ENCODE measurements around the gene FAM210A. TPM values are rescaled to one million over a fixed set of nuclear protein-coding genes. Genes with fewer than 3 reads are reported as not detected.

The FAM210A gene
- total and polyA plus RNA-seq, 4 donors, result 16.9 to 32.6 (median 20.1) TPM

DNA sequence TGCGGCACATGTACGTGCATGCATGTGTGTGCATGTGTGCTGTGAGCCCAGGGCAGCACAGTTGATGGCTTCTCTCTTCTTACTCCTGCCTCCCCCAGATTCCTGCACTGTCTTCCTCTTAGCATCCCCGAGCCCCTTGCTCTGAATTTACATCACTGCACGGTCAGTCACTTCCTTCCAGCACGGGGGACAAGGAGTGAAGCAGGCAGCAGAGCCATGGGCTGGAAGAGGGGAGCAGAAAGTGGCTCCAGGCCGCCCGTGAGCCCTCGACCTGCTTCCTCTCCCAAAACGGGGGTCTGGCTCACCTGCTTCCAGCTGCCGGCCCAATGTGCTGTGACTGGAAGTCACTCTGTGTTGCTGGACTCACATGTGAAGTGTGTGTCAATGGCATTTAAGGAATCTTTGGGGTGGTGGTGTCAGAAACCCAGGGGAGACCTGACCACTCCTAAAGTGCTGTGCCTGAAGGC lies 106.1 kb downstream of the FAM210A start:
- no peak overlapping the region for H3K4me3 ChIP-seq (ENCODE audit: low read depth, low read length)
- 88% methylated on average over 10 of the region's 10 CpGs for WGBS (ENCODE audit: insufficient coverage)
- peaks cover 27% of the 10 kb centered on the region for H3K4me1 ChIP-seq (ENCODE audit: control insufficient read depth, insufficient read depth, low read length)

GRCh38 chr18:13619505-13620205 lies 106.7 kb downstream of the FAM210A start:
- peaks cover 27% of the 10 kb centered on the region for H3K4me1 ChIP-seq (ENCODE audit: control insufficient read depth, insufficient read depth, low read length)
- no peak overlapping the region for H3K27ac ChIP-seq (ENCODE audit: low read depth, low read length)
- peaks cover 46% of the 10 kb centered on the region for H3K36me3 ChIP-seq (ENCODE audit: control insufficient read depth, insufficient read depth, low read length)
- H3K4me3 ChIP-seq (ENCODE audit: low read depth, low read length), result no peak overlapping the region
- no peak for DNase-seq (ENCODE audit: low read depth in 4 of 6, low spot score in 6 of 6)
- H3K9me3 ChIP-seq (ENCODE audit: control insufficient read depth, insufficient read depth, low read length), result no peaks in the 10 kb centered on the region
- no peaks in the 10 kb centered on the region for H3K27me3 ChIP-seq (ENCODE audit: control insufficient read depth, insufficient read depth, low read length)
- WGBS (ENCODE audit: insufficient coverage), result 83% methylated on average over 16 of the region's 20 CpGs

More for the DNA sequence above, 106.1 kb downstream of the FAM210A start:
- DNase-seq (ENCODE audit: low read depth in 4 of 6, low spot score in 6 of 6), result no peak
- Histone ChIP-seq H3K27me3 (ENCODE audit: control insufficient read depth, insufficient read depth, low read length) (no peaks in the 10 kb centered on the region), H3K36me3 (ENCODE audit: control insufficient read depth, insufficient read depth, low read length) (peaks cover 51% of the 10 kb centered on the region), H3K27ac (ENCODE audit: low read depth, low read length) (no peak overlapping the region), H3K9me3 (ENCODE audit: control insufficient read depth, insufficient read depth, low read length) (no peaks in the 10 kb centered on the region)

DNA sequence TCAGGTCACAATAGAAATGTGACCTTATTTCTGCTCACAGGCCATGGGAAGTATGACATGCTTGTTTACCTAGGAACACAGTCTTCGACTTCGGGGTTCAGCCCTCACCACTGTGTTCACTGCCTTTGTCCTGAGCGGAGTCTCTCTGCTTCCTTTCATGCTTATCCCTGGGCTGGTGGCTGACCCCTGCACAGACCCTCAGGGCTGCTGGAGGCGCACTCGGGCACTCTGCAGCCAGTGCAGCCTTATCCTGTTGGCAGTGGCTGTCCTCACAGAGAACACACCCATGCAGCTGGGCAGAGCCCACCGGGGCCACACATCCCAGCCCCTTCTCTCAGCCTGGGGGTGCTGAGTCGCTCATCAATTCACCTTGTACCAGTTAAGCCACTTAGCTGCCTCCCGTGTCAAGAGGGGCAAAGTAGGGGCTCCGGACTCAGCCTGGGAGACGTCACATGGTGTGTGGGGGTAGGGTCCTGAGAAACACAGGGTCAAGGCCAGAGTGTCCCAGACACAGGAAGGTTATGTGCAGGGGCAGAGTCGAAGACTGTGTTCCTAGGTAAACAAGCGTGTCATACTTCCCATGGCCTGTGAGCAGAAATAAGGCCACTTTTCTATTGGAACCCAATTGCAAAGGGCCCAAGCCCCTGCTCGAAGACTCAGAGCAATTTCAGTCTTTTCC lies 107.5 kb downstream of the FAM210A start:
- Histone ChIP-seq H3K36me3 (ENCODE audit: control insufficient read depth, insufficient read depth, low read length) (peaks cover 38% of the 10 kb centered on the region), H3K4me1 (ENCODE audit: control insufficient read depth, insufficient read depth, low read length) (peaks cover 19% of the 10 kb centered on the region), H3K27me3 (ENCODE audit: control insufficient read depth, insufficient read depth, low read length) (no peaks in the 10 kb centered on the region), H3K27ac (ENCODE audit: low read depth, low read length) (no peak overlapping the region), H3K4me3 (ENCODE audit: low read depth, low read length) (no peak overlapping the region), H3K9me3 (ENCODE audit: control insufficient read depth, insufficient read depth, low read length) (no peaks in the 10 kb centered on the region)
- DNase-seq (ENCODE audit: low read depth in 4 of 6, low spot score in 6 of 6), result no peak
- 79% methylated on average over 11 of the region's 13 CpGs for WGBS (ENCODE audit: insufficient coverage)

GRCh38 chr18:13617826-13618515 lies 108.4 kb downstream of the FAM210A start:
- no peak overlapping the region for H3K4me3 ChIP-seq (ENCODE audit: low read depth, low read length)
- H3K36me3 ChIP-seq (ENCODE audit: control insufficient read depth, insufficient read depth, low read length), result peaks cover 32% of the 10 kb centered on the region
- no peak for DNase-seq (ENCODE audit: low read depth in 4 of 6, low spot score in 6 of 6)
- no peaks in the 10 kb centered on the region for H3K27me3 ChIP-seq (ENCODE audit: control insufficient read depth, insufficient read depth, low read length)
- 100% methylated on average over 1 of the region's 9 CpGs for WGBS (ENCODE audit: insufficient coverage)
- peaks cover 13% of the 10 kb centered on the region for H3K4me1 ChIP-seq (ENCODE audit: control insufficient read depth, insufficient read depth, low read length)
- H3K27ac ChIP-seq (ENCODE audit: low read depth, low read length), result no peak overlapping the region
- no peaks in the 10 kb centered on the region for H3K9me3 ChIP-seq (ENCODE audit: control insufficient read depth, insufficient read depth, low read length)

- DNase-seq (ENCODE audit: low read depth in 4 of 6, low spot score in 6 of 6), result no peak
- H3K9me3 ChIP-seq (ENCODE audit: control insufficient read depth, insufficient read depth, low read length), result no peaks in the 10 kb centered on the region
- 96% methylated on average over 15 of the region's 15 CpGs for WGBS (ENCODE audit: insufficient coverage)
- no peak overlapping the region for H3K4me3 ChIP-seq (ENCODE audit: low read depth, low read length)
- H3K27ac ChIP-seq (ENCODE audit: low read depth, low read length), result no peak overlapping the region
- H3K27me3 ChIP-seq (ENCODE audit: control insufficient read depth, insufficient read depth, low read length), result no peaks in the 10 kb centered on the region
- H3K36me3 ChIP-seq (ENCODE audit: control insufficient read depth, insufficient read depth, low read length), result peaks cover 24% of the 10 kb centered on the region
- peaks cover 23% of the 10 kb centered on the region for H3K4me1 ChIP-seq (ENCODE audit: control insufficient read depth, insufficient read depth, low read length)
Measured at GRCh38 chr18:13616525-13617035, 109.8 kb downstream of the FAM210A start.

DNA sequence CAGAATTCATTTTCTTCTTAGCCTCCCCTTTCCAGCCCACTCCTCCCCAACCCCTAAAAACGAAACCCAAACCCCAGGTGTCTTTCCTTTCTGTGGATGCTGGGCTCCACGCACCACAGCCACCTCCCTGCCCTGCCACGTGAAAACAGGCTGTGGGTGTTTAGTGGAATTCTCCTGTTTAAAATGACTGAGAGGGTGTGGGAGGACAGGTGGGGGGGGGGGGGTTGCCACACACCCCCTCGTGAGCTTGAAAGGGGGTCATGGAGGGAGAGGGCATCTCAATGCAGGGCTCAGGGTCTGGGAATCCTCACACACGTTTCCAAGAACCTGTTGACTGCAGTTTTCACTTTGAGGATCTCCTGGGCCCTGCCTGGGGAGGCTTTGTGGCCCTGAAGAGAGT lies 110.3 kb downstream of the FAM210A start:
- H3K27me3 ChIP-seq (ENCODE audit: control insufficient read depth, insufficient read depth, low read length), result no peaks in the 10 kb centered on the region
- H3K36me3 ChIP-seq (ENCODE audit: control insufficient read depth, insufficient read depth, low read length), result peaks cover 18% of the 10 kb centered on the region
- DNase-seq (ENCODE audit: low read depth in 4 of 6, low spot score in 6 of 6), result no peak
- WGBS (ENCODE audit: insufficient coverage), result 87% methylated on average over 3 of the region's 5 CpGs
- H3K4me3 ChIP-seq (ENCODE audit: low read depth, low read length), result no peak overlapping the region
- H3K9me3 ChIP-seq (ENCODE audit: control insufficient read depth, insufficient read depth, low read length), result no peaks in the 10 kb centered on the region
- peaks cover 25% of the 10 kb centered on the region for H3K4me1 ChIP-seq (ENCODE audit: control insufficient read depth, insufficient read depth, low read length)
- no peak overlapping the region for H3K27ac ChIP-seq (ENCODE audit: low read depth, low read length)

GRCh38 chr18:13615432-13615861 lies 110.9 kb downstream of the FAM210A start:
- H3K9me3 ChIP-seq (ENCODE audit: control insufficient read depth, insufficient read depth, low read length), result no peaks in the 10 kb centered on the region
- H3K36me3 ChIP-seq (ENCODE audit: control insufficient read depth, insufficient read depth, low read length), result peaks cover 15% of the 10 kb centered on the region
- H3K4me1 ChIP-seq (ENCODE audit: control insufficient read depth, insufficient read depth, low read length), result peaks cover 31% of the 10 kb centered on the region
- DNase-seq (ENCODE audit: low read depth in 4 of 6, low spot score in 6 of 6), result no peak
- whole genome bisulfite sequencing (ENCODE audit: insufficient coverage), result 89% methylated on average over 5 of the region's 8 CpGs
- no peaks in the 10 kb centered on the region for H3K27me3 ChIP-seq (ENCODE audit: control insufficient read depth, insufficient read depth, low read length)
- no peak overlapping the region for H3K4me3 ChIP-seq (ENCODE audit: low read depth, low read length)
- H3K27ac ChIP-seq (ENCODE audit: low read depth, low read length), result no peak overlapping the region

GRCh38 chr18:13614641-13615288 lies 111.6 kb downstream of the FAM210A start:
- H3K9me3 ChIP-seq (ENCODE audit: control insufficient read depth, insufficient read depth, low read length), result no peaks in the 10 kb centered on the region
- peaks cover 9% of the 10 kb centered on the region for H3K36me3 ChIP-seq (ENCODE audit: control insufficient read depth, insufficient read depth, low read length)
- H3K27ac ChIP-seq (ENCODE audit: low read depth, low read length), result no peak overlapping the region
- 76% methylated on average over 15 of the region's 16 CpGs for WGBS (ENCODE audit: insufficient coverage)
- no peak for DNase-seq (ENCODE audit: low read depth in 4 of 6, low spot score in 6 of 6)
- no peaks in the 10 kb centered on the region for H3K27me3 ChIP-seq (ENCODE audit: control insufficient read depth, insufficient read depth, low read length)
- H3K4me1 ChIP-seq (ENCODE audit: control insufficient read depth, insufficient read depth, low read length), result peaks cover 36% of the 10 kb centered on the region
- no peak overlapping the region for H3K4me3 ChIP-seq (ENCODE audit: low read depth, low read length)

All from spinal cord (tissue), 10 donors.